ENCODE results near the gene ZFP90.
A peak's percentile ranks its signal among the peaks of the same experiment; 100 is the strongest.
"Not testable (repeated sequence)": the region's sequence is repeated elsewhere in the genome, so short reads cannot be mapped to it uniquely, and the experiment has no call there.

ZFP90 gene

DNA sequence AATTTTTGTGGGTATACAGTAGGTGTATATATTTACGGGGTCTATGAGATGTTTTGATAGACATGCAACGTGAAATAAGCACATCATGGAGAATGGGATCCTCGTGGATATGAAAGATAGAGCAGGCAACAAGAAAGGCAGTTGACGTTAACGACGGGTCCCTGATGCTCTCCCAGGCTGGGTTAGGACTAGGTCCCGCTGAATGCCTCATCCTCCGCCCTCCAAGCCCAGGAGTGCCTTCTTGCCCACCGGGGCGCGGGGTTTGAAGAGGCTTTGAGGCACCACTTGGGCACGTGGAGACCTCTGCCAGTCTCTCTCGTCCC, 9.5 kb upstream of the ZFP90 start:
- Histone ChIP-seq H3K9me3 (ENCODE audit: control insufficient read depth in 1 of 2, low read length in 2 of 2) (no peaks in the 10 kb centered on the region), H3K9ac (ENCODE audit: low read depth in 1 of 2, low read length in 2 of 2) (peak overlapping the region in 1 of 2 donors; percentile 66), H3K4me1 (ENCODE audit: control insufficient read depth in 1 of 2, insufficient read depth in 2 of 2, low read length in 2 of 2) (peaks cover 15 to 21% of the 10 kb centered on the region in 2 donors), H3K27ac (ENCODE audit: low read depth, low read length) (no peak overlapping the region), H3K36me3 (ENCODE audit: control insufficient read depth in 1 of 2, insufficient read depth in 2 of 2, low read length in 2 of 2) (no peaks in the 10 kb centered on the region), H3K4me3 (ENCODE audit: low read depth in 1 of 2, low read length in 2 of 2) (peak overlapping the region; percentile 59 to 89), H3K27me3 (ENCODE audit: control insufficient read depth in 1 of 2, insufficient read depth in 2 of 2, low read length in 2 of 2) (no peaks in the 10 kb centered on the region)

- Histone ChIP-seq H3K4me1 (ENCODE audit: control insufficient read depth in 1 of 2, insufficient read depth in 2 of 2, low read length in 2 of 2) (peaks cover 15 to 21% of the 10 kb centered on the region in 2 donors), H3K9ac (ENCODE audit: low read depth in 1 of 2, low read length in 2 of 2) (peak overlapping the region; percentile 42 to 66), H3K27me3 (ENCODE audit: control insufficient read depth in 1 of 2, insufficient read depth in 2 of 2, low read length in 2 of 2) (no peaks in the 10 kb centered on the region), H3K36me3 (ENCODE audit: control insufficient read depth in 1 of 2, insufficient read depth in 2 of 2, low read length in 2 of 2) (no peaks in the 10 kb centered on the region), H3K27ac (ENCODE audit: low read depth, low read length) (no peak overlapping the region), H3K9me3 (ENCODE audit: control insufficient read depth in 1 of 2, low read length in 2 of 2) (no peaks in the 10 kb centered on the region), H3K4me3 (ENCODE audit: low read depth in 1 of 2, low read length in 2 of 2) (peak overlapping the region; percentile 59 to 89)
Observed at GRCh38 chr16:68529931-68530701, 9.0 kb upstream of the ZFP90 start.

GRCh38 chr16:68533937-68534336, 5.2 kb upstream of the ZFP90 start:
- no peak overlapping the region for H3K9ac ChIP-seq (ENCODE audit: low read depth in 1 of 2, low read length in 2 of 2)
- no peaks in the 10 kb centered on the region for H3K9me3 ChIP-seq (ENCODE audit: control insufficient read depth in 1 of 2, low read length in 2 of 2)
- no peak overlapping the region for H3K27ac ChIP-seq (ENCODE audit: low read depth, low read length)
- no peak overlapping the region for H3K4me3 ChIP-seq (ENCODE audit: low read depth in 1 of 2, low read length in 2 of 2)
- H3K27me3 ChIP-seq (ENCODE audit: control insufficient read depth in 1 of 2, insufficient read depth in 2 of 2, low read length in 2 of 2) = no peaks in the 10 kb centered on the region
- peaks cover 12 to 23% of the 10 kb centered on the region in 2 donors for H3K4me1 ChIP-seq (ENCODE audit: control insufficient read depth in 1 of 2, insufficient read depth in 2 of 2, low read length in 2 of 2)
- H3K36me3 ChIP-seq (ENCODE audit: control insufficient read depth in 1 of 2, insufficient read depth in 2 of 2, low read length in 2 of 2) = no peaks in the 10 kb centered on the region

- no peak overlapping the region for H3K9ac ChIP-seq (ENCODE audit: low read depth in 1 of 2, low read length in 2 of 2)
- H3K27ac ChIP-seq (ENCODE audit: low read depth, low read length) = no peak overlapping the region
Observed at GRCh38 chr16:68535331-68535730, 3.8 kb upstream of the ZFP90 start.

GRCh38 chr16:68539711-68540239, 684 bp downstream of the ZFP90 start:
- H3K4me3 ChIP-seq (ENCODE audit: low read depth in 1 of 2, low read length in 2 of 2) = peak overlapping the region; percentile 56 to 93
- H3K9me3 ChIP-seq (ENCODE audit: control insufficient read depth in 1 of 2, low read length in 2 of 2) = no peaks in the 10 kb centered on the region
- peak overlapping the region; percentile 63 to 66 for H3K9ac ChIP-seq (ENCODE audit: low read depth in 1 of 2, low read length in 2 of 2)
- peaks cover 7 to 12% of the 10 kb centered on the region in 2 donors for H3K4me1 ChIP-seq (ENCODE audit: control insufficient read depth in 1 of 2, insufficient read depth in 2 of 2, low read length in 2 of 2)
- peaks cover 3 to 10% of the 10 kb centered on the region in 2 donors for H3K36me3 ChIP-seq (ENCODE audit: control insufficient read depth in 1 of 2, insufficient read depth in 2 of 2, low read length in 2 of 2)
- H3K27ac ChIP-seq (ENCODE audit: low read depth, low read length) = no peak overlapping the region
- no peaks in the 10 kb centered on the region for H3K27me3 ChIP-seq (ENCODE audit: control insufficient read depth in 1 of 2, insufficient read depth in 2 of 2, low read length in 2 of 2)

More at GRCh38 chr16:68535331-68535730, 3.8 kb upstream of the ZFP90 start:
- no peak overlapping the region for H3K4me3 ChIP-seq (ENCODE audit: low read depth in 1 of 2, low read length in 2 of 2)
- H3K9me3 ChIP-seq (ENCODE audit: control insufficient read depth in 1 of 2, low read length in 2 of 2) = no peaks in the 10 kb centered on the region
- no peaks in the 10 kb centered on the region for H3K36me3 ChIP-seq (ENCODE audit: control insufficient read depth in 1 of 2, insufficient read depth in 2 of 2, low read length in 2 of 2)
- peaks cover 12 to 19% of the 10 kb centered on the region in 2 donors for H3K4me1 ChIP-seq (ENCODE audit: control insufficient read depth in 1 of 2, insufficient read depth in 2 of 2, low read length in 2 of 2)
- H3K27me3 ChIP-seq (ENCODE audit: control insufficient read depth in 1 of 2, insufficient read depth in 2 of 2, low read length in 2 of 2) = no peaks in the 10 kb centered on the region

DNA sequence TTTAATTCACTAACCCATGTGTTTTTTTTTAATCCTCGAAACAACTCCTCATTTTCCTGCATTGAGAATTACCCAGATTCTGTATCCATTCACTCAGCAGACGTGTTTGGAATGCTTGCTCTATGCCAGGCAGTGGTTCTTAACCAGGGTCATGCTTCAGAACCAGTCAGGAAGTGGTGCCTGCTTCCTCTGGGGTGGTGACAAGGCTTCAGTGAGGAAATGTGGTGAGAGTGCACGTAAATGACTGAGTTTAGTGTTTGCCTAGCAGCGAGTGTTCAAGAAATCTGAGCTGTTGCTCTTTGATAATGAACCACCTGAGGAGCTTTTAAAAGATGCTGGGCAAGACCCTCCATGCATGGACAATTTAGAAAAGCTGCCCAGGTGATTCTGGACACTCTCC, 9.9 kb downstream of the ZFP90 start:
- H3K27ac ChIP-seq (ENCODE audit: low read depth, low read length) = no peak overlapping the region
- H3K9ac ChIP-seq (ENCODE audit: low read depth in 1 of 2, low read length in 2 of 2) = no peak overlapping the region
- H3K36me3 ChIP-seq (ENCODE audit: control insufficient read depth in 1 of 2, insufficient read depth in 2 of 2, low read length in 2 of 2) = peaks cover 27 to 47% of the 10 kb centered on the region in 2 donors
- peak overlapping the region in 1 of 2 donors; percentile 48 for H3K4me3 ChIP-seq (ENCODE audit: low read depth in 1 of 2, low read length in 2 of 2)
- peaks cover 31 to 43% of the 10 kb centered on the region in 2 donors for H3K9me3 ChIP-seq (ENCODE audit: control insufficient read depth in 1 of 2, low read length in 2 of 2)
- H3K27me3 ChIP-seq (ENCODE audit: control insufficient read depth in 1 of 2, insufficient read depth in 2 of 2, low read length in 2 of 2) = no peaks in the 10 kb centered on the region
- H3K4me1 ChIP-seq (ENCODE audit: control insufficient read depth in 1 of 2, insufficient read depth in 2 of 2, low read length in 2 of 2) = no peaks in the 10 kb centered on the region

DNA sequence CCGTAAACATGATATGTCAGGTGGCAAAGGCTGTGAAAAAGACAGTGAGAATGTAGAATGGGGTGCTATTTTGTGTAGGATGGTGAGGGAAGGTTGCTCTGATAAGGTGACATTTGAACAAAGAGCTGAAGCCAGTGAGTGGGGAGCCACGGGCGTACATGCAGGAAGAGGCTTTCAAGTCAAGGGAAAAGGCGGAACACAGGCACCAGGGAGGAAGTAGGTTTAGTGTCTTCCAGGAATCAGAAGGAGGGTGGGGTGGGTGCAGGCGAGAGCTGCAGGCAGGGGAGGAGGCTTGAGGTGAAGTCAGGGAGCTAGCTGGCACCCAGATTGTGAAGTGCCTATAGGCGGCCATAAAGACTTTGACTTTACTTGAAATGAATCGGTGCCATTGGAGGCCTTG, 14.1 kb downstream of the ZFP90 start:
- H3K9ac ChIP-seq (ENCODE audit: low read depth in 1 of 2, low read length in 2 of 2) = no peak overlapping the region
- peaks cover 61 to 74% of the 10 kb centered on the region in 2 donors for H3K9me3 ChIP-seq (ENCODE audit: control insufficient read depth in 1 of 2, low read length in 2 of 2)
- no peak overlapping the region for H3K4me3 ChIP-seq (ENCODE audit: low read depth in 1 of 2, low read length in 2 of 2)
- H3K27me3 ChIP-seq (ENCODE audit: control insufficient read depth in 1 of 2, insufficient read depth in 2 of 2, low read length in 2 of 2) = no peaks in the 10 kb centered on the region
- peaks cover 29 to 66% of the 10 kb centered on the region in 2 donors for H3K36me3 ChIP-seq (ENCODE audit: control insufficient read depth in 1 of 2, insufficient read depth in 2 of 2, low read length in 2 of 2)
- H3K4me1 ChIP-seq (ENCODE audit: control insufficient read depth in 1 of 2, insufficient read depth in 2 of 2, low read length in 2 of 2) = no peaks in the 10 kb centered on the region
- H3K27ac ChIP-seq (ENCODE audit: low read depth, low read length) = no peak overlapping the region

DNA sequence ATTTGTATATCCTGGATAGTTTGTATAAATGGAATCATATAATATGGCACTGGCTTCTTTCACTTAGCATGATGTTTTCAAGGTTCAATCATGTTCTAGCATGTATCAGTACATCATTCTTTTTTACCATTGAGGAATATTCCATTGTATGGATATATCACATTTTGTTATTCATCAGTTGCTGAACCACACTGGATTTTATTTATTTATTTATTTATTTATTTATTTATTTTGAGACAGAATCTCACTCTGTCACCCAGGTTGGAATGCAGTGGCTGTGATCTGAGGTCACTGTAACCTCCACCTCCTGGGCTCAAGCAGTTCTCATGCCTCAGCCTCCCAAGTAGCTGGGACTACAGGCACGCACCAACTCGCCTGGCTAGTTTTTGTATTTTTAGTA, 21.2 kb downstream of the ZFP90 start:
- H3K9ac ChIP-seq (ENCODE audit: low read depth in 1 of 2, low read length in 2 of 2) = not testable (repeated sequence)
- H3K9me3 ChIP-seq (ENCODE audit: control insufficient read depth in 1 of 2, low read length in 2 of 2) = peaks cover 76 to 89% of the 10 kb centered on the region in 2 donors

GRCh38 chr16:68563631-68564381, 24.7 kb downstream of the ZFP90 start:
- no peaks in the 10 kb centered on the region for H3K4me1 ChIP-seq (ENCODE audit: control insufficient read depth in 1 of 2, insufficient read depth in 2 of 2, low read length in 2 of 2)
- H3K4me3 ChIP-seq (ENCODE audit: low read depth in 1 of 2, low read length in 2 of 2) = peak overlapping the region in 1 of 2 donors; percentile 30
- no peak overlapping the region for H3K27ac ChIP-seq (ENCODE audit: low read depth, low read length)
- H3K27me3 ChIP-seq (ENCODE audit: control insufficient read depth in 1 of 2, insufficient read depth in 2 of 2, low read length in 2 of 2) = no peaks in the 10 kb centered on the region
- H3K36me3 ChIP-seq (ENCODE audit: control insufficient read depth in 1 of 2, insufficient read depth in 2 of 2, low read length in 2 of 2) = peaks cover 36 to 50% of the 10 kb centered on the region in 2 donors
- no peak overlapping the region for H3K9ac ChIP-seq (ENCODE audit: low read depth in 1 of 2, low read length in 2 of 2)
- H3K9me3 ChIP-seq (ENCODE audit: control insufficient read depth in 1 of 2, low read length in 2 of 2) = peaks cover 88 to 91% of the 10 kb centered on the region in 2 donors

More for the DNA sequence above, 21.2 kb downstream of the ZFP90 start:
- H3K27me3 ChIP-seq (ENCODE audit: control insufficient read depth in 1 of 2, insufficient read depth in 2 of 2, low read length in 2 of 2); H3K4me1 ChIP-seq (ENCODE audit: control insufficient read depth in 1 of 2, insufficient read depth in 2 of 2, low read length in 2 of 2); H3K4me3 ChIP-seq (ENCODE audit: low read depth in 1 of 2, low read length in 2 of 2); H3K27ac ChIP-seq (ENCODE audit: low read depth, low read length): not testable (repeated sequence)
- peaks cover 49 to 82% of the 10 kb centered on the region in 2 donors for H3K36me3 ChIP-seq (ENCODE audit: control insufficient read depth in 1 of 2, insufficient read depth in 2 of 2, low read length in 2 of 2)

- Histone ChIP-seq H3K4me3 (ENCODE audit: low read depth in 1 of 2, low read length in 2 of 2) (peak overlapping the region; percentile 10 to 30), H3K27ac (ENCODE audit: low read depth, low read length) (no peak overlapping the region), H3K9me3 (ENCODE audit: control insufficient read depth in 1 of 2, low read length in 2 of 2) (peaks cover 86 to 91% of the 10 kb centered on the region in 2 donors), H3K4me1 (ENCODE audit: control insufficient read depth in 1 of 2, insufficient read depth in 2 of 2, low read length in 2 of 2) (no peaks in the 10 kb centered on the region), H3K36me3 (ENCODE audit: control insufficient read depth in 1 of 2, insufficient read depth in 2 of 2, low read length in 2 of 2) (peaks cover 31 to 43% of the 10 kb centered on the region in 2 donors), H3K27me3 (ENCODE audit: control insufficient read depth in 1 of 2, insufficient read depth in 2 of 2, low read length in 2 of 2) (no peaks in the 10 kb centered on the region), H3K9ac (ENCODE audit: low read depth in 1 of 2, low read length in 2 of 2) (no peak overlapping the region)
Observed at GRCh38 chr16:68564382-68564985, 25.4 kb downstream of the ZFP90 start.

Data from duodenal mucosa (tissue), 2 donors.